ENCODE data around the gene RFTN1.

- no peak for TF ChIP-seq ASH2L (IDR thresholded peaks at IDR 0.05; ENCODE audit: low read length)
- no peak for TF ChIP-seq CTCF (IDR thresholded peaks at IDR 0.05; ENCODE audit: control extremely low read depth in 1 of 3, insufficient read depth in 1 of 3, low read depth in 1 of 3, low read length in 3 of 3)
- TF ChIP-seq EZH2 (IDR thresholded peaks at IDR 0.05; ENCODE audit: low read depth, low read length, severe bottlenecking), result no peak
- TF ChIP-seq SIX5 (IDR thresholded peaks at IDR 0.05; ENCODE audit: low read depth, low read length), result no peak
- no peak for TF ChIP-seq POLR2AphosphoS5 (IDR thresholded peaks at IDR 0.05; ENCODE audit: low read depth, low read length)
- TF ChIP-seq TEAD4 (IDR thresholded peaks at IDR 0.05; ENCODE audit: low read depth, low read length), result no peak
- TF ChIP-seq ZNF274 (IDR thresholded peaks at IDR 0.05; ENCODE audit: borderline replicate concordance, extremely low read depth, low read length), result no peak
- TF ChIP-seq SUZ12 (IDR thresholded peaks at IDR 0.05; ENCODE audit: low read length), result no peak
- no peak for TF ChIP-seq BCL11A (IDR thresholded peaks at IDR 0.05; ENCODE audit: low read depth in 2 of 2, low read length in 2 of 2)
- TF ChIP-seq NANOG (IDR thresholded peaks at IDR 0.05; ENCODE audit: insufficient read depth, low read depth, low read length, poor library complexity, severe bottlenecking), result no peak
- no peak for TF ChIP-seq RAD21 (IDR thresholded peaks at IDR 0.05 in 1 of 2, conservative IDR thresholded peaks at IDR 0.05 in 1 of 2; ENCODE audit: low read depth in 2 of 2, low read length in 2 of 2)
Observed at GRCh38 chr3:16487511-16488175, 25.9 kb downstream of the RFTN1 start.

All from H1 (cell line).